ENCODE results near the gene MTHFD1L.

Gene MTHFD1L

GRCh38 chr6:151025076-151025475 lies 159.6 kb downstream of the MTHFD1L start:
- POLR2A ChIA-PET = no interaction called here
- CTCF ChIA-PET = no interaction called here
- TF ChIP-seq FOXA1 (IDR thresholded peaks at IDR 0.05) (no peak), NFRKB (IDR thresholded peaks at IDR 0.05) (no peak), ELF4 (IDR thresholded peaks at IDR 0.05) (no peak)
- no peak for DNase-seq (ENCODE audit: extremely low spot score)

DNA sequence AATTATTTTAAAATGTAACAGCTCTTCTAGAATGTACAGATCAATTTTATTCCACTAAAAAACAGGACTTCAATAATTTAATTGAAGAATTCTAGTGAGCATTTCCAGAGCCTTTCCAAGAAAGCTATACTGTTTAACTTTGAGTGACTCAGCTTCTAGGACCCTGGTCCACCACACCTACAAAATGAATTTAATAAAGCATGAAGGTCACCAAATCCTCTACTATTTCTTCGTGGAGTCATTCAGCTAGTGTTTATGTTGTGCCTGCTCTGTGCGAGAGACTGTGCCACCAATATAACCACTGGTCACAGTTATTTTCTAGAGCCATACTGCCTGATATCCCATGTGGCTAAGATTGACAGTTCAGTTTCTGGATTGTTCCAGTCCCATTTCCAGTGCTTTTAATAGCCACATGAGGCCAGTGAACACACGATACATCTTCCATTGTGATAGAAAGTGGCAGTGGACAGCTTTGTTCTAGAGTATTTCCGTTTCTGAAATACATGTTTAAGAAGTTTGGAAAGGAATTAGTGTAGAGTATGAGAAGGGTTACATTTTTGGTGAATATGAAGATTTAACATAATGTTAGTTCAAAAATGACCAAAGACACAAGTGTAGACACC lies 160.7 kb downstream of the MTHFD1L start:
- POLR2A ChIA-PET = no interaction called here
- no peak for DNase-seq (ENCODE audit: extremely low spot score)
- TF ChIP-seq L3MBTL2 (conservative IDR thresholded peaks at IDR 0.05) (no peak), LEF1 (IDR thresholded peaks at IDR 0.05; ENCODE audit: borderline replicate concordance) (no peak), HDGF (IDR thresholded peaks at IDR 0.05; ENCODE audit: borderline replicate concordance) (no peak)
- CTCF ChIA-PET = interaction anchor here (2.9 kb wide), 1 partner anchor 12 kb away, joined by 11 read pairs; no protein-coding TSS in a partner anchor

DNA sequence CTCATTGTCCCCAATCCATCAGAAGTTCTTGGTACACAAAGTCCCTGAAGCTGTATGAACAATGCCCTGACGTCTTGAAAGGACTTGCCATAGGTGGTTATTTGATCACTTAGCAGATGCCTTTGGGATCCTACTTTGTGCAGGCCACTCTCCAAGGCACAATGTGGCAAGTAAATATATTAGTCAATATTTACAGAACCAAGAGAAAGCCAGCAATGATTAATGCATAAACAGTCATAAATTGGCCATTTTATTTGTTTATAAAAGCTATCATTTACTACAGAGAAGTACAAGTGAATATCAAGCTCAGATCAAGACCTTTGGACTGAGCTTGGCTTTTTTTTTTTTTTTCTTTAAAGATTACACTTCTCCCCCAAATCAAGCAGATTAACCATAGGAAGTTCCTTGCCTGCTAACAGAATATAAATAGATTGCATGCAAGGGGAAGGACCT lies 161.8 kb downstream of the MTHFD1L start:
- TF ChIP-seq SP1 (IDR thresholded peaks at IDR 0.05) (no peak), ZNF384 (IDR thresholded peaks at IDR 0.05) (no peak), ARNT (IDR thresholded peaks at IDR 0.05) (no peak), NFRKB (IDR thresholded peaks at IDR 0.05) (no peak), LEF1 (IDR thresholded peaks at IDR 0.05; ENCODE audit: borderline replicate concordance) (no peak), PKNOX1 (IDR thresholded peaks at IDR 0.05) (no peak), CTBP1 (IDR thresholded peaks at IDR 0.05; ENCODE audit: borderline replicate concordance) (no peak), L3MBTL2 (conservative IDR thresholded peaks at IDR 0.05) (no peak), BHLHE40 (IDR thresholded peaks at IDR 0.05; ENCODE audit: borderline replicate concordance) (no peak), ELF4 (IDR thresholded peaks at IDR 0.05) (no peak), FOXK2 (IDR thresholded peaks at IDR 0.05) (no peak), FOXA1 (IDR thresholded peaks at IDR 0.05) (no peak)
- ChIA-PET POLR2A (no interaction called here), CTCF (interaction anchor here (2.9 kb wide), 1 partner anchor 13 kb away, joined by 11 read pairs; no protein-coding TSS in a partner anchor)
- DNase-seq (ENCODE audit: extremely low spot score) = no peak

DNA sequence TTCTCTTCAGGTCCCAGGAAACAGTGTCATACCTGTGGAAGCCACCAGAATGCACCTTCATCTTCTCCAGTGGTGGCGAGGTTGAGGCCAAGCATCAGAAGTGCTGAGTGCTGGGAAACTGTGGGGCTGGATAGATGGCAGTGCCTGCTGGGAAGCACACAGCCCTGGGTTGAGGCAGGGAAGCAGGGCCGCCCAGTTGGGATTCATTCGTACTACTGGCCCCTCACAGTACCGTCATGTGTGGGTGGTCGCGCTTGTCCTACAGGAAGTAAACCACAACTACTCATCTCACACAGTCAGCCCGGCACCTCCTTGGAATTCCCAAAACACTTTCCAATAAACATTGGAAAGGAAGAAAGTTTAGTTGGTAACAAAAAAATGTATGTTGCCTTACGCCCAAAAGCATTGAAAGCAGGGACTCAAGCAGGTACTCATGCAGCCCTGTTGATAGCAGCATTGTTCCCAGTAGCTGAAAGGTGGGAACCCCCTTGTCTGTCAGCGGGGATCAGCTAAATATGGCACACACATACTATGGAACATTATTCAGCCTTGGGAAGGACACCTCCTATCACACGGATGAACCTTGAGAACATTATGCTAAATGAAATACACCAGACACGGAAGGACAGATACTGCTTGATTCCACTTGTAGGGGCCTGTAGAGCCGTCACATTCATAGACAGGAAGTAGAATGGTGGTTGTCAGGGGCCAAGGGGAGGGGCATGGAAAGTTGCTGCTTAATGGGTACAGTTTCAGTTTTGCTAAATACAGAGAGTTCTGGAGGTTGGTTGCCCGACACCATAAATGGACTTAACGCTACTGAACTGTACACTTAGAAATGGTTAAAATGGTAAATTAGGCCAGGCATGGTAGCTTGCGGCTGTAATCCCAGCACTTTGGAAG lies 162.7 kb downstream of the MTHFD1L start:
- POLR2A ChIA-PET = no interaction called here

GRCh38 chr6:151029970-151030369 lies 164.5 kb downstream of the MTHFD1L start:
- CTCF ChIA-PET = interaction anchor here (0.6 to 0.7 kb wide), 2 partner anchors 15 to 296 kb away, joined by 3 to 4 read pairs; no protein-coding TSS in a partner anchor
- POLR2A ChIA-PET = no interaction called here
- no peak for DNase-seq (ENCODE audit: extremely low spot score)
- TF ChIP-seq SUZ12 (IDR thresholded peaks at IDR 0.05) = no peak

More for the DNA sequence above, 162.7 kb downstream of the MTHFD1L start:
- DNase-seq (ENCODE audit: extremely low spot score) = no peak
- no peak for TF ChIP-seq PKNOX1 (IDR thresholded peaks at IDR 0.05)
- no peak for TF ChIP-seq TARDBP (IDR thresholded peaks at IDR 0.05)
- TF ChIP-seq NFRKB (IDR thresholded peaks at IDR 0.05) = no peak
- no peak for TF ChIP-seq SUZ12 (IDR thresholded peaks at IDR 0.05)
- no peak for TF ChIP-seq SP1 (IDR thresholded peaks at IDR 0.05)
- no peak for TF ChIP-seq L3MBTL2 (conservative IDR thresholded peaks at IDR 0.05)
- TF ChIP-seq FOXM1 (IDR thresholded peaks at IDR 0.05; ENCODE audit: borderline replicate concordance) = no peak
- TF ChIP-seq CTBP1 (IDR thresholded peaks at IDR 0.05; ENCODE audit: borderline replicate concordance) = no peak
- no peak for TF ChIP-seq LEF1 (IDR thresholded peaks at IDR 0.05; ENCODE audit: borderline replicate concordance)
- TF ChIP-seq FOXA1 (IDR thresholded peaks at IDR 0.05) = no peak
- TF ChIP-seq BHLHE40 (IDR thresholded peaks at IDR 0.05; ENCODE audit: borderline replicate concordance) = no peak
- no peak for TF ChIP-seq HDGF (IDR thresholded peaks at IDR 0.05; ENCODE audit: borderline replicate concordance)
- no peak for TF ChIP-seq FOXK2 (IDR thresholded peaks at IDR 0.05)
- no peak for TF ChIP-seq ELF4 (IDR thresholded peaks at IDR 0.05)
- TF ChIP-seq ZNF384 (IDR thresholded peaks at IDR 0.05) = no peak
- no peak for TF ChIP-seq ARNT (IDR thresholded peaks at IDR 0.05)
- CTCF ChIA-PET = interaction anchor here (2.9 kb wide), 1 partner anchor 14 kb away, joined by 11 read pairs; no protein-coding TSS in a partner anchor

GRCh38 chr6:151032034-151032433 lies 166.5 kb downstream of the MTHFD1L start:
- TF ChIP-seq SUZ12 (IDR thresholded peaks at IDR 0.05) = no peak
- no peak for TF ChIP-seq NFRKB (IDR thresholded peaks at IDR 0.05)
- TF ChIP-seq CTBP1 (IDR thresholded peaks at IDR 0.05; ENCODE audit: borderline replicate concordance) = no peak
- TF ChIP-seq TARDBP (IDR thresholded peaks at IDR 0.05) = no peak
- TF ChIP-seq HDGF (IDR thresholded peaks at IDR 0.05; ENCODE audit: borderline replicate concordance) = no peak
- TF ChIP-seq PKNOX1 (IDR thresholded peaks at IDR 0.05) = no peak
- no peak for TF ChIP-seq ELF4 (IDR thresholded peaks at IDR 0.05)
- no peak for TF ChIP-seq BHLHE40 (IDR thresholded peaks at IDR 0.05; ENCODE audit: borderline replicate concordance)
- TF ChIP-seq LEF1 (IDR thresholded peaks at IDR 0.05; ENCODE audit: borderline replicate concordance) = no peak
- TF ChIP-seq SP1 (IDR thresholded peaks at IDR 0.05) = no peak
- no peak for TF ChIP-seq FOXM1 (IDR thresholded peaks at IDR 0.05; ENCODE audit: borderline replicate concordance)
- TF ChIP-seq FOXA1 (IDR thresholded peaks at IDR 0.05) = no peak
- no peak for TF ChIP-seq FOXK2 (IDR thresholded peaks at IDR 0.05)
- TF ChIP-seq ARNT (IDR thresholded peaks at IDR 0.05) = no peak
- no peak for TF ChIP-seq ZNF384 (IDR thresholded peaks at IDR 0.05)
- no peak for TF ChIP-seq L3MBTL2 (conservative IDR thresholded peaks at IDR 0.05)
- ChIA-PET CTCF (interaction anchor here (1.3 kb wide), 1 partner anchor 18 kb away, joined by 3 read pairs; no protein-coding TSS in a partner anchor), POLR2A (no interaction called here)
- DNase-seq (ENCODE audit: extremely low spot score) = no peak
